H9 (cell line): ENCODE data around the gene C5AR1. TPM values are rescaled to one million over a fixed set of nuclear protein-coding genes. Genes with fewer than 3 reads are reported as not detected.
A peak's percentile ranks its signal among the peaks of the same experiment; 100 is the strongest.

Experiments used
- DNase-seq: peaks from one replicate; pipeline ENCODE4 v3.0.0-alpha.2; 2017
- H2AFZ ChIP-seq: one replicate; pipeline ENCODE4 v1.6.1; 2013; ENCODE audit warnings: mild to moderate bottlenecking, low read length, control low read depth, moderate library complexity
- H2AK5ac ChIP-seq: 2 replicates; pipeline ENCODE4 v1.6.1; 2013; ENCODE audit warnings: low read length, control low read depth, mixed read lengths; ENCODE audit not compliant: insufficient read length
- H2BK120ac ChIP-seq: one replicate; pipeline ENCODE4 v1.6.1; 2013; ENCODE audit warnings: low read depth, mild to moderate bottlenecking, low read length, control low read depth, inconsistent platforms; ENCODE audit not compliant: poor library complexity, severe bottlenecking
- H2BK12ac ChIP-seq: 2 replicates; pipeline ENCODE4 v1.6.1; 2013; ENCODE audit warnings: low read length, control low read depth, mixed read lengths, low read depth; ENCODE audit not compliant: insufficient read length
- H2BK15ac ChIP-seq: 2 replicates; pipeline ENCODE4 v1.6.1; 2013; ENCODE audit warnings: low read depth, low read length, control low read depth
- H2BK20ac ChIP-seq: one replicate; pipeline ENCODE4 v1.6.1; 2013; ENCODE audit warnings: low read depth, mild to moderate bottlenecking, low read length, control low read depth, inconsistent platforms; ENCODE audit not compliant: poor library complexity, severe bottlenecking
- H2BK5ac ChIP-seq: 2 replicates; pipeline ENCODE4 v1.6.1; 2013; ENCODE audit warnings: low read length, control low read depth, mixed read lengths; ENCODE audit not compliant: insufficient read length
- H3K14ac ChIP-seq: 2 replicates; pipeline ENCODE4 v1.6.1; 2013; ENCODE audit warnings: low read length, control low read depth; ENCODE audit not compliant: insufficient read depth
- H3K18ac ChIP-seq: 2 replicates; pipeline ENCODE4 v1.6.1; 2013; ENCODE audit warnings: low read depth, mild to moderate bottlenecking, mixed read lengths, low read length, control low read depth; ENCODE audit not compliant: insufficient read length
- H3K23ac ChIP-seq: 2 replicates; pipeline ENCODE4 v1.6.1; 2013; ENCODE audit warnings: low read length, control low read depth, mixed read lengths, low read depth; ENCODE audit not compliant: insufficient read length
- H3K23me2 ChIP-seq: 2 replicates; pipeline ENCODE4 v1.6.1; 2013; ENCODE audit warnings: low read depth, mild to moderate bottlenecking, mixed read lengths, low read length, control low read depth; ENCODE audit not compliant: insufficient read length, poor library complexity, severe bottlenecking
- H3K27ac ChIP-seq: 2 replicates; pipeline ENCODE4 v1.5.1; 2013; ENCODE audit warnings: low read length, control low read depth, mixed read lengths, low read depth; ENCODE audit not compliant: insufficient read length
- H3K27me3 ChIP-seq: 2 replicates; pipeline ENCODE4 v1.6.1; 2013; ENCODE audit warnings: low read length, control low read depth, inconsistent platforms; ENCODE audit not compliant: insufficient read depth
- H3K4ac ChIP-seq: 2 replicates; pipeline ENCODE4 v1.6.1; 2013; ENCODE audit warnings: low read depth, mild to moderate bottlenecking, control low read depth, inconsistent platforms, low read length, moderate library complexity
- H3K4me1 ChIP-seq: 2 replicates; pipeline ENCODE4 v1.6.1; 2013; ENCODE audit warnings: low read length, control low read depth, inconsistent platforms; ENCODE audit not compliant: insufficient read depth
- H3K4me2 ChIP-seq: 2 replicates; pipeline ENCODE4 v1.6.1; 2013; ENCODE audit warnings: low read length, control low read depth, mixed read lengths; ENCODE audit not compliant: insufficient read length, insufficient read depth
- H3K56ac ChIP-seq: 2 replicates; pipeline ENCODE4 v1.6.1; 2013; ENCODE audit warnings: low read depth, mild to moderate bottlenecking, mixed read lengths, low read length, control low read depth; ENCODE audit not compliant: insufficient read length
- H3K79me1 ChIP-seq: 2 replicates; pipeline ENCODE4 v1.6.1; 2013; ENCODE audit warnings: low read depth, mild to moderate bottlenecking, moderate library complexity, low read length, control low read depth, inconsistent platforms; ENCODE audit not compliant: insufficient read depth, poor library complexity, severe bottlenecking
- H3K79me2 ChIP-seq: 2 replicates; pipeline ENCODE4 v1.6.1; 2013; ENCODE audit warnings: low read length, control low read depth, inconsistent platforms; ENCODE audit not compliant: insufficient read depth
- H3K9ac ChIP-seq: 2 replicates; pipeline ENCODE4 v1.6.1; 2013; ENCODE audit warnings: low read length, control low read depth, mixed read lengths; ENCODE audit not compliant: insufficient read length; ENCODE audit errors: extremely low read depth
- H3K9me3 ChIP-seq: one replicate; pipeline ENCODE4 v1.6.1; 2013; ENCODE audit warnings: low read depth, low read length, inconsistent platforms; ENCODE audit not compliant: control insufficient read depth
- H3T11ph ChIP-seq: one replicate; pipeline ENCODE4 v1.6.1; 2013; ENCODE audit warnings: mild to moderate bottlenecking, low read length, control low read depth, inconsistent platforms
- H4K20me1 ChIP-seq: one replicate; pipeline ENCODE4 v1.6.1; 2013; ENCODE audit not compliant: control insufficient read depth, insufficient read length, insufficient read depth
- H4K5ac ChIP-seq: 2 replicates; pipeline ENCODE4 v1.6.1; 2013; ENCODE audit warnings: low read depth, mild to moderate bottlenecking, mixed read lengths, low read length, control low read depth; ENCODE audit not compliant: insufficient read length
- H4K8ac ChIP-seq: replicated peaks from 2 replicates; pipeline ENCODE4 v1.6.1; 2013; ENCODE audit warnings: low read length, control low read depth, mixed read lengths, low read depth; ENCODE audit not compliant: insufficient read length
- H4K91ac ChIP-seq: 2 replicates; pipeline ENCODE4 v1.6.1; 2013; ENCODE audit warnings: low read depth, mild to moderate bottlenecking, moderate library complexity, mixed read lengths, low read length, control low read depth; ENCODE audit not compliant: insufficient read length
- H3K27ac Mint-ChIP-seq, 3 experiments: 2 replicates in 2 of 3; 3 replicates in 1 of 3; pipeline ENCODE4 v1.8.0; 2020 to 2021; ENCODE audit warnings: mixed read lengths in 3 of 3, mild to moderate bottlenecking in 1 of 3, moderate library complexity in 1 of 3
- H3K27me3 Mint-ChIP-seq: 2 replicates; pipeline ENCODE4 v1.8.0; 2021; ENCODE audit warnings: low read depth, mild to moderate bottlenecking, moderate library complexity, mixed read lengths
- H3K36me3 Mint-ChIP-seq, 3 experiments: 2 replicates in 2 of 3; 3 replicates in 1 of 3; pipeline ENCODE4 v1.8.0; 2020 to 2021; ENCODE audit warnings: low read depth in 3 of 3, mixed read lengths in 3 of 3; ENCODE audit not compliant: insufficient read depth in 1 of 3
- H3K4me1 Mint-ChIP-seq, 2 experiments: 2 replicates each; pipeline ENCODE4 v1.8.0; 2020; ENCODE audit warnings: mixed read lengths in 2 of 2
- H3K4me3 Mint-ChIP-seq, 2 experiments: 2 replicates in 1 of 2; 3 replicates in 1 of 2; pipeline ENCODE4 v1.8.0; 2020 to 2021; ENCODE audit warnings: mild to moderate bottlenecking in 2 of 2, mixed read lengths in 2 of 2, moderate library complexity in 1 of 2
- H3K9me3 Mint-ChIP-seq, 2 experiments: 2 replicates in 1 of 2; 3 replicates in 1 of 2; pipeline ENCODE4 v1.8.0; 2020; ENCODE audit warnings: mild to moderate bottlenecking in 2 of 2, mixed read lengths in 2 of 2, moderate library complexity in 1 of 2
- CTCF ChIP-seq: fragments of 200-600 bp; sonication (generic); conservative IDR thresholded peaks from 3 replicates; pipeline ENCODE4 v1.8.0; 2021; ENCODE audit warnings: antibody characterized with exemption, mild to moderate bottlenecking
- WGBS: extraction: QIAGEN DNeasy Blood & Tissue Kit; methylation state at CpG from one replicate; pipeline ENCODE4 v1.1.7; 2013; ENCODE audit warnings: missing lambda C conversion rate, low lambda C conversion rate, mixed read lengths; ENCODE audit not compliant: insufficient read length; ENCODE audit errors: extremely low coverage; 5-methylcytosine and 5-hydroxymethylcytosine counted together
- total RNA-seq: library from RNA; stranded (reverse); gene quantifications from 2 replicates; pipeline ENCODE4 v1.2.1, GENCODE V29; 2021

Gene C5AR1
- total RNA-seq, 1 experiment from 2014 or later: 1.8 TPM

DNA sequence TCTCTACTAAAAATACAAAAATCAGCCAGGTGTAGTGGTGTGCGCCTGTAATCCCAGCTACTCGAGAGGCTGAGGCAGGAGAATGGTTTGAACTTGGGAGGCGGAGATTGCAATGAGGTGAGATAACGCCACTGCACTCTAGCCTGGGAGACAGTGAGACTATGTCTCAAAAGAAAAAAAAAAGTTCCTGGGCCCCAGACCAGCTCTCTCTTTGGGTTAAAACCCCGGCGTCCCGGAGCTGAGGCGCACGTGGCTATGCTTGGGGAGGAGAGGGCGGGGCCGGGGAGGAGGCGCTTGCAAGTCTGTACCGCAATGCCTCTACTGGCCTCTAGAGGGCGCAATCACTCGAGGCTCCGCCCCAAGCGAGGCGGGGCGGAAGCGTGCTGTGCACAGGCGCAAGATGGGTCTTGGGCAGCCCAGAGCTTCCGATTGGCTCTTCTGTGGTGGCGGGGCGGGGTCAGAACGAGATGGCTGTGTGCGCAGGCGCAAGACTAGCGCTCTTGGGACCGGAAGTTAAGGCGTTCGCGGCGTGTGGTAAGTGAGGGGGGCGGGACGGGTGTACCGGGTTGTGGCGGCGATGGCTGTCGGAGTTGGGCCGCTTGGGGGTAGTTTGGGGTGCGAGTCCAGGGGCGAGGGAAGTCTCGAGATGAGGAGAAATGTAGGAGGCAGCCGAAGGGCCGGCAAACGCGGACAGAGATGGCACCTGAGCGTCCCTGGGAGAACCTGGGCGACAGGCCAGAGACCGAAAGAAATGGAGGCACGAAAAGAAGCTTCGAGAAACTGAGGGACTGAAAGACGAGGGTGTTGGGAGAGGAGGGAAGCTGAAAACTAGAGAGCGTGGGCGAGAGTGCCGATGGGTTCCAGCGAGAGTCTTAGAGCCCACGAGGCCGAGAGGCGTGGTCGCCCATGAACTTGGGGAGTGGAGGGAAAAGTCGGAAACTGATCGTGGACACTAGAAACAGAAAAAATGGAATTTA, 39.4 kb downstream of the C5AR1 start, which contains the start of gene DHX34:
DHX34 (plus strand) TSS at position 497 of the 977 bp plus-strand sequence. CDS start 3,716 bp downstream, outside the sequence.
- H4K8ac ChIP-seq: no peak within 1 kb of the TSS
- no peak within 1 kb of the TSS for H3K56ac ChIP-seq
- 0 out of 2 replicates have a peak within 1 kb of the TSS, but pooled peaks have one; percentile 31 for H3K14ac ChIP-seq
- H3K18ac ChIP-seq: no peak within 1 kb of the TSS
- no peak within 1 kb of the TSS for H3K23ac ChIP-seq
- peak; percentile 99 for DNase-seq
- peak within 1 kb of the TSS; percentile 95 to 97 for H3K4me3 Mint-ChIP-seq
- H2AK5ac ChIP-seq: no peak within 1 kb of the TSS
- H2BK5ac ChIP-seq: no peak within 1 kb of the TSS
- peaks cover 3% of the 10 kb centered on the region in 2 experiments; a peak in 3 of 5 replicates for H3K9me3 Mint-ChIP-seq
- no CpG with 5 or more reads among the region's 63 CpGs for WGBS
- peaks cover 9% of the 10 kb centered on the region; the same call in 1 of the 2 replicates for H3K79me2 ChIP-seq
- peaks cover 6% of the 10 kb centered on the region for H3K23me2 ChIP-seq
- no peak within 1 kb of the TSS for H2AFZ ChIP-seq
- H3K4me1 ChIP-seq: peaks cover 4% of the 10 kb centered on the region; the same call in 1 of the 2 replicates
- no peak within 1 kb of the TSS for H4K91ac ChIP-seq
- H3K27me3 Mint-ChIP-seq: peaks cover 13% of the 10 kb centered on the region
- H3K27ac ChIP-seq: no peak within 1 kb of the TSS
- peaks cover 26 to 46% (median 41%) of the 10 kb centered on the region in 3 experiments for H3K36me3 Mint-ChIP-seq
- H3K4me2 ChIP-seq: peak within 1 kb of the TSS; percentile 84
- no peak within 1 kb of the TSS for H2BK15ac ChIP-seq
- H3K27ac Mint-ChIP-seq: peak within 1 kb of the TSS; percentile 44 to 97 (median 50)
- H2BK20ac ChIP-seq: no peak within 1 kb of the TSS
- H3K4me1 Mint-ChIP-seq: peaks cover 26 to 31% of the 10 kb centered on the region in 2 experiments
- H3K79me1 ChIP-seq: peaks cover 14% of the 10 kb centered on the region
- no peaks in the 10 kb centered on the region for H3K9me3 ChIP-seq
- no peaks in the 10 kb centered on the region for H4K20me1 ChIP-seq
- no peak within 1 kb of the TSS for H2BK12ac ChIP-seq
- TF ChIP-seq CTCF: peak; percentile 98
- no peaks in the 10 kb centered on the region for H3K27me3 ChIP-seq
- H4K5ac ChIP-seq: no peak within 1 kb of the TSS
- H3T11ph ChIP-seq: no peak within 1 kb of the TSS
- no peak within 1 kb of the TSS for H2BK120ac ChIP-seq
- peak within 1 kb of the TSS; percentile 81 for H3K9ac ChIP-seq
- no peak within 1 kb of the TSS for H3K4ac ChIP-seq
